Esophagus (tissue), 2 donors: ENCODE measurements around the gene APLNR. TPM values are rescaled to one million over a fixed set of nuclear protein-coding genes. Genes with fewer than 3 reads are reported as not detected.

ENCODE experiments used
- H3K27ac ChIP-seq, 2 donors: one replicate each; pipeline ENCODE4 v1.5.1; 2013; ENCODE audit warnings: low read depth in 2 of 2, mild to moderate bottlenecking in 2 of 2, inconsistent platforms in 1 of 2, low read length in 1 of 2, moderate library complexity in 1 of 2
- H3K27me3 ChIP-seq, 2 donors: one replicate each; pipeline ENCODE4 v1.6.1; 2013; ENCODE audit warnings: low read length in 2 of 2, control low read depth in 1 of 2, mild to moderate bottlenecking in 1 of 2; ENCODE audit not compliant: insufficient read depth in 2 of 2, control insufficient read depth in 1 of 2
- H3K36me3 ChIP-seq, 2 donors: one replicate each; pipeline ENCODE4 v1.6.1; 2013; ENCODE audit warnings: low read length in 1 of 2; ENCODE audit not compliant: control insufficient read depth in 2 of 2, insufficient read depth in 2 of 2
- H3K4me1 ChIP-seq, 2 donors: one replicate each; pipeline ENCODE4 v1.6.1; 2013; ENCODE audit warnings: low read length in 1 of 2; ENCODE audit not compliant: control insufficient read depth in 2 of 2, insufficient read depth in 2 of 2
- H3K4me3 ChIP-seq, 2 donors: one replicate each; pipeline ENCODE4 v1.5.1; 2013; ENCODE audit warnings: low read length in 2 of 2, mild to moderate bottlenecking in 2 of 2, low read depth in 1 of 2, moderate library complexity in 1 of 2
- H3K9me3 ChIP-seq, 2 donors: one replicate each; pipeline ENCODE4 v1.6.1; 2013; ENCODE audit warnings: mild to moderate bottlenecking in 2 of 2, low read depth in 1 of 2, low read length in 1 of 2, moderate library complexity in 1 of 2; ENCODE audit not compliant: control insufficient read depth in 2 of 2, insufficient read depth in 1 of 2
- WGBS, 2 donors: extraction: QIAGEN DNeasy Blood & Tissue Kit; methylation state at CpG; one replicate each; pipeline ENCODE4 v1.1.7; 2013; 5-methylcytosine and 5-hydroxymethylcytosine counted together
- polyA plus RNA-seq, 2 donors: library from polyadenylated mRNA; stranded (reverse); fragments of 200-250 nt; gene quantifications; one replicate each; pipeline ENCODE4 v1.2.3, GENCODE V29; 2013
- donor health status: healthy with polysubstance abuse.
- donor health status: Bipolar disorder and iron deficiency.

Gene APLNR
- polyA plus RNA-seq, 2 donors: 0.14 to 0.54 TPM

DNA sequence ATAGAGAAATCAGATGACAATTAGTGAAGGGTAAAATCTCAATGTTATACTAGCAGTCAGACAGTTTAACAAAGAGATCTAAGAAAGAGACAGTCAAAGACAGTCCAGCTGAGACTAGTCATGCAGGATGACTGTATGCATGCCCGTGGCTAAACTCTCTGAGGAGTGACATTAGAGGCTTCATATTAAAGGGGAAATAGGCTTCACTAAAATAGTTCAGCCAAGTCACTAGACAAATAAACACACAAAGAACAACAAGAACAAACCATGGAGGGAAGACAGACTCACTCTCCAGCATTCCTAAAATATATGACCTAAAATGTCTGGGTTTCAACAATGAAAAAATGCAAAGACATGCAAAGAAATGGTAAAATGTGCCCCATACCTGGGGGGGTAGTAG, 18.6 kb upstream of the APLNR start:
- no peaks in the 10 kb centered on the region for H3K4me1 ChIP-seq
- H3K36me3 ChIP-seq: no peaks in the 10 kb centered on the region
- no peak overlapping the region for H3K27ac ChIP-seq
- H3K27me3 ChIP-seq: no peaks in the 10 kb centered on the region
- H3K9me3 ChIP-seq: no peaks in the 10 kb centered on the region
- WGBS, 2 donors: 3 to 10% methylated on average over 1 of the region's 1 CpG
- H3K4me3 ChIP-seq: no peak overlapping the region

DNA sequence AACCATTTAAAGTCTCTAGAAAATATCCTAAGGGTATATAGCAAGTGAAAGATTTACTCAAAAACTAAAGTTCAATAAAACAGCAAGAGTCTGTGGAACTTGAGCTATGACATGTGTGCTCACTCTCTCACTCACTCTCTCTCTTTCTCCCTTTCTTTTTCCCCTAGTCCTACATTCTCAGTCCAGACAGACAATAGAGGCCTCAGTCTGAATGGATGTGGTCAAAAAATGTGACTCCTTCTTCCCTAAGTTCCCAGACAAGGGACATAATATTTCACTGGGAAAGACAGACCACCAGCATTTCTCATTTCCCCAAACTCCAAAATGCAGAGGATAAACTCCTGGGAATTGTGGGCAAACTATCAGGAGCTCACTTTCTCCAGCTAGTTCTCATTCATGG, 17.6 kb upstream of the APLNR start:
- H3K9me3 ChIP-seq: no peaks in the 10 kb centered on the region
- no peak overlapping the region for H3K4me3 ChIP-seq
- no peak overlapping the region for H3K27ac ChIP-seq

DNA sequence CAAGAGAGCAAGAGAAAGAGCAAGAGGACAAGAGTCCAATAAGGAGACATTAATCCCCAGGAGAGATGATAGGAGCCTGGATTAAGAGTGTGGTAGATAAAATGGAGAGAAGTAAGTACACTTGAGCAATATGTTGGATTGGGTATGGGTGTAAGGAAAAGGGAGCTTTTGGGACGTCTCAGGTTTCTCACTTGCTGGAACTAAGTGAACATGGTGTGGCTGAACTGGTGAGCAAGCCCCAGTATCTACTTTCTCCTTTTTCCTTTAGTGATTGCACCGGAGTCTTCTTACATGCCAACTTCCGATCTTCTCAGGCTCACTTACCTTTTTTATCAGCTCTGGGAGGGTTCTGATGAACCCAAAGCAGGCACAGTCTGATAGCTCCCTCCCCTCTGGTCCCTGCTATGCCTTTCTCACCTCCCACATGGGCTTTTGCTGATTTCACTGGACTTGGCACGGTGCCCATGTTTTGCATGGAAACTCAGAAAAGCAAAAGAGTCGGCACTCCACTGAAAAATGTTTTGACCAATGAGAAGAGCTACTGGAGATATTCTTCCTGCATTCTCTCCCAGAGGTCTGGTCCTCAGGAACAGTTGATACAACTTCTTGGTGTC, 14.5 kb upstream of the APLNR start:
- H3K27me3 ChIP-seq: no peaks in the 10 kb centered on the region
- WGBS, 2 donors: 41 to 43% methylated on average over 5 of the region's 5 CpGs
- H3K36me3 ChIP-seq: no peaks in the 10 kb centered on the region
- no peak overlapping the region for H3K4me3 ChIP-seq
- H3K4me1 ChIP-seq: no peaks in the 10 kb centered on the region
- H3K27ac ChIP-seq: no peak overlapping the region
- no peaks in the 10 kb centered on the region for H3K9me3 ChIP-seq

More for the DNA sequence above, 17.6 kb upstream of the APLNR start:
- no peaks in the 10 kb centered on the region for H3K27me3 ChIP-seq
- no peaks in the 10 kb centered on the region for H3K4me1 ChIP-seq
- no peaks in the 10 kb centered on the region for H3K36me3 ChIP-seq

DNA sequence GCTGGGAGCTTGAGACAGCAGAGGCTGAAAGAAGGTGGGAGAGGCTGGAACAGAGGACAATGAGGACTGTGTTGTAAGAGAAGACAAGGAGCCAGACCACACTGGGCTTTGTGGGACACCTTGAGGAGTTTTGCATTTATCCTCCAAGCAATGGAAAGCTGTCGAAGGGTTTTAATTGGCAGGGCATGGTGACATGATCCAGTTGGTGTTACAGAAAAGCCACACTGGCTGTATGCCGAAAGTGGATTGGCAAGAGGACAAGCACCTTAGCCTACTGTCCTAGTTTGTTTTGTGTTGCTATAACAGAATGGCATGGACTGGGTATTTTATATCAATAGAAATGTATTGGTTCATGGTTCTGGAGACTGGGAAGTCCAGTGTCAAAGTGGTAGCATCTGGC, 14.0 kb upstream of the APLNR start:
- Histone ChIP-seq H3K4me1 (no peaks in the 10 kb centered on the region), H3K4me3 (no peak overlapping the region), H3K27ac (no peak overlapping the region), H3K9me3 (no peaks in the 10 kb centered on the region), H3K27me3 (no peaks in the 10 kb centered on the region), H3K36me3 (no peaks in the 10 kb centered on the region)
- 75 to 81% methylated on average over 2 of the region's 2 CpGs for whole genome bisulfite sequencing, 2 donors

DNA sequence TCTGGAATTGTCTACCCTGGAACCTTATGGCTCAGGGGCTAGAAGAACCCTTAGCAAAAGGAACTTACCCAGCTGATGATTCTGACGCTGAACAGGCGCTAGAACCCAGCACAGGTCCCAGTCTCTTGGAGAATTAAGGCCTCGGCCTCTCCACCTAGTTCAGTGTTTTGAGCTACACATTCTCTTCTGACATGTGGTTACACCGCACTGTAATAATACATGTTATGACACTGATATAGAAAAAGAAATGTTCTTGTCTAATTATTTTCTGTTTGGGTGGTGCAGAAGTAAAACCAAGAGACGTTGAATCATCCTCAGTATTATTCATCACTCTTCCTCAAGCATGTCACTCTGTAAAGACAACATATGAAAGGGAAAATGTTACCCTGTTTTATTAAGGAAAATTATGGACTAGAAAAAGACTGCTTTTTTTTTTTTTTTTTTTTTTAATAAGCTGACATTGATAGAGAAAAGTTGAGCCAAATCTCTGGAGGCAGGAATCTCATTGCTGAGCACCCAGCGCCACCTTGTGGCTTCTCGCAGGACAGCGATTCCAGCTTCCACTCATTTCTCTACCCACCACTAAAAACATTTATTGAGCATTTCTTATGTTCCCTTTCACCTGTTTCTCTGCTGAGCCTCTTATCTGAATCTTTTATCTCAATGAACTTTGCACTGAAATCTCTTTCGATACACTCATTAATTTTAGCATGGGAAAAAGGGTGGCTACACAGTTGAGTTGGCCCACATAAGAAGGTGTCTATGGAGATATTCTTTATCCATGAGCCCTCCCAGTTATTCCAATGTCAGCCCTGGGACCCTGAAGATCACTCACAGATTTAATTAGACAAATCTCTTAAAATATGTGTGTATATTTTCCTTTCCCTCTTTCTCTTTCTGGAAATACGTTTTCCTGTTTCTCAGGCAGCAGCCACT, 12.6 kb upstream of the APLNR start:
- Histone ChIP-seq H3K9me3 (no peaks in the 10 kb centered on the region), H3K27me3 (no peaks in the 10 kb centered on the region), H3K27ac (no peak overlapping the region), H3K4me1 (no peaks in the 10 kb centered on the region), H3K4me3 (no peak overlapping the region), H3K36me3 (no peaks in the 10 kb centered on the region)
- 21 to 32% methylated on average over 10 of the region's 10 CpGs for WGBS, 2 donors

DNA sequence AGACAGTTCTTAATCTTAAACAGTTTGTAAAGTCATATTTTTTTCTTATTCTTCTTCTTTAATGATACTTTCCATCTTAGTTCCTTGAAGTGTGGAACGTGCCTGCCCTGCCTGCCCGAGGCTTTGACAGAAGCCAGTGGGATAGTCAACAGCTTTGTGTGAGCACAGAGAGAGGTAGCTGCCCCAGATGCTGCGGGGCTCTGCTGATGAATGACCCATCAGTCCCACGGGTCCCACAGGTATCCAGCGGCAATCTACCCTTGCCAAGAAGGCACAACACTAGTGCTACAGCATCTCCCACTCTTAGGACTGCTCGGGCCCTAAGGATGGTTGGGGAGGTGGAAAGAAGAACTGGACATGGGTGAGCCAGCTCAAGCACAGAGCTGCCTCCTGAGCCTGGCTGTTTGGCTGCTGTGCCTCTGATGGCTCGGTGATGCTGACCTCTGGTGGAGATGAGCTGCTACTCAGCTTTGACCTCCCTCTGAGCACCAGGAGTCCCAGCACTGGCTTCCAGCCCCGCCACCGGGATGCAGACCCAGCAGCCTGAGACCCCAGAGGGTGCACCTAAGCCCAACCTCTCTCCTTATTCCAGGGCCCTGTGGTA, 11.8 kb upstream of the APLNR start:
- Histone ChIP-seq H3K4me3 (no peak overlapping the region), H3K4me1 (no peaks in the 10 kb centered on the region), H3K36me3 (no peaks in the 10 kb centered on the region), H3K27ac (no peak overlapping the region), H3K27me3 (no peaks in the 10 kb centered on the region), H3K9me3 (no peaks in the 10 kb centered on the region)
- 24 to 25% methylated on average over 9 of the region's 9 CpGs for WGBS, 2 donors

DNA sequence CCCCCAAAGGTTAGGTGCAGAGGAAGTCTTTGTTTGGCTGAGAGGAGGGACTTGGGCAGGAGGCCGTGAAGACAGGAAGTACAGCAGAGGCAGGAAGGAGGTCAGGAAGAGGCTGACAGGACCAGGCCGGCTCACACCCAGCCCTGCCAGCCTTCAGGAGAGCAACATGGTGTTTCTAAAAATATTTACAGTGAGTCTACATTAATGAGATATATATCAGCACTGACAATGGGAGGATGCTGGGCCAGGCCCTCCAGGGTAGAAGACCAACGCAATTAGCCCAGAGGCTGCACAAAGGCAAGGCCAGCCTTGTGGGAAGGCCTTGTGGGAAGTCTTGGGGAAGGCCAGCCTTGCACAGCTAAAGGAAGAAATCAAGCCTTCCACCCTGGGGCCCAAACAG, 7.9 kb upstream of the APLNR start:
- Histone ChIP-seq H3K36me3 (no peaks in the 10 kb centered on the region), H3K4me3 (no peak overlapping the region), H3K27ac (no peak overlapping the region), H3K4me1 (no peaks in the 10 kb centered on the region), H3K9me3 (no peaks in the 10 kb centered on the region), H3K27me3 (no peaks in the 10 kb centered on the region)
- 56 to 72% methylated on average over 3 of the region's 3 CpGs for WGBS, 2 donors

DNA sequence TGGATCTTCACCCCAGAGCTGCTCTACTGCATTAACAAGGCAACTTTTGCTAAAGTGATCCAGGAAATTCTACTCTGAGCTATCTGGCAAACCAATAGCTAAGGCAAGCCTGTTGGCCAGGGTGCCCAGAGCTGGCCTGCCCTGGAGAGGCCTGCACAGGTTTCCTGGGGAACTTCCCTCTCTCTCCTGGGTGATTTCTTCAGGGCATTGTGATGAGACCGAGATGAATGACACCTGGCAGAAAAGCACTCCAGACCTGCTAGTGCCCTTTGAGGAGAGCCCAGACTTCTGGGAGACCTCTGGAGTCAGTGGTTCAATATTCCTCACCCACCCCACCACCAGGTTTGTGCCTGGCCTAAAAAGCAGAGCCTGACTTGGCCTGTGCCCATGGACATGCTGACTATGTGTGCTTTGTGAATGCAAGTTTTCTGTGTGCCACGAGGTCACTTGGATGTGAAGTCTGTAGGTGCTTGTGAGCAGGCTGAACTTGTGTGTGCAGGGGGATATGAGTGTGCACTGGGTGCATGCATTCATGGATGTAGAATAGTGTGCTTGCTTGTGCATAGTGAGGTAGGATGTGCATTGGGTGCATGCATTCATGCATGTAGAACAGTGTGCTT, 4.4 kb upstream of the APLNR start:
- WGBS, 2 donors: 53 to 54% methylated on average over 2 of the region's 2 CpGs
- Histone ChIP-seq H3K4me3 (no peak overlapping the region), H3K36me3 (no peaks in the 10 kb centered on the region), H3K27ac (no peak overlapping the region), H3K4me1 (no peaks in the 10 kb centered on the region), H3K9me3 (no peaks in the 10 kb centered on the region), H3K27me3 (no peaks in the 10 kb centered on the region)

DNA sequence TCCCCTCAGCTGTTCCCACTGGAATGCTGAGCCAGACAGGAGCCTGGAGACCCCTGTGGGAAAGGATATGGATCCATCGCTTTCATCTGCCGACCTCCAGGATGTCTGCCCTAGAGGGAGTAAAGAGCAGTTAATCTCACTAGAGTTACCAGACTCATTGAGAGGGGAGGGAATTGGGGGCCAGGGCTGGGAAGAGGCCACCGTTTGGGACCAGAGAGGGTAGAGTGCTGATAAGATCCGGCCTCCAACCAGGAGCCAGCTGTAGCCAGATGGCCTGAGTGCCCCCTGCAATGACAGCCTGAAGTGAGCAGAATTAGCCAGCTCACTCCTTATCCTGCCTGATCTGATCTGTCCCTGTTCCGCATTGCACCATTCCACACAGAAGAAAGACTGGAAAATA, 3.7 kb upstream of the APLNR start:
- H3K9me3 ChIP-seq: peaks cover 0 to 2% of the 10 kb centered on the region in 2 donors

More for the DNA sequence above, 3.7 kb upstream of the APLNR start:
- H3K4me1 ChIP-seq: no peaks in the 10 kb centered on the region
- no peak overlapping the region for H3K4me3 ChIP-seq
- no peak overlapping the region for H3K27ac ChIP-seq
- no peaks in the 10 kb centered on the region for H3K27me3 ChIP-seq
- 60 to 65% methylated on average over 5 of the region's 5 CpGs for WGBS, 2 donors
- H3K36me3 ChIP-seq: no peaks in the 10 kb centered on the region
